Activated T-cell treated with anti-CD3 and anti-CD28 coated beads for 24 hours (primary cell): ENCODE data around the gene ARIH2.
"Not testable (repeated sequence)": the region's sequence is repeated elsewhere in the genome, so short reads cannot be mapped to it uniquely, and the experiment has no call there.

Experiments
- DNase-seq: peaks from one replicate; pipeline ENCODE4 v3.0.0-alpha.2; 2020; ENCODE audit warnings: low read depth

ARIH2 gene

DNA sequence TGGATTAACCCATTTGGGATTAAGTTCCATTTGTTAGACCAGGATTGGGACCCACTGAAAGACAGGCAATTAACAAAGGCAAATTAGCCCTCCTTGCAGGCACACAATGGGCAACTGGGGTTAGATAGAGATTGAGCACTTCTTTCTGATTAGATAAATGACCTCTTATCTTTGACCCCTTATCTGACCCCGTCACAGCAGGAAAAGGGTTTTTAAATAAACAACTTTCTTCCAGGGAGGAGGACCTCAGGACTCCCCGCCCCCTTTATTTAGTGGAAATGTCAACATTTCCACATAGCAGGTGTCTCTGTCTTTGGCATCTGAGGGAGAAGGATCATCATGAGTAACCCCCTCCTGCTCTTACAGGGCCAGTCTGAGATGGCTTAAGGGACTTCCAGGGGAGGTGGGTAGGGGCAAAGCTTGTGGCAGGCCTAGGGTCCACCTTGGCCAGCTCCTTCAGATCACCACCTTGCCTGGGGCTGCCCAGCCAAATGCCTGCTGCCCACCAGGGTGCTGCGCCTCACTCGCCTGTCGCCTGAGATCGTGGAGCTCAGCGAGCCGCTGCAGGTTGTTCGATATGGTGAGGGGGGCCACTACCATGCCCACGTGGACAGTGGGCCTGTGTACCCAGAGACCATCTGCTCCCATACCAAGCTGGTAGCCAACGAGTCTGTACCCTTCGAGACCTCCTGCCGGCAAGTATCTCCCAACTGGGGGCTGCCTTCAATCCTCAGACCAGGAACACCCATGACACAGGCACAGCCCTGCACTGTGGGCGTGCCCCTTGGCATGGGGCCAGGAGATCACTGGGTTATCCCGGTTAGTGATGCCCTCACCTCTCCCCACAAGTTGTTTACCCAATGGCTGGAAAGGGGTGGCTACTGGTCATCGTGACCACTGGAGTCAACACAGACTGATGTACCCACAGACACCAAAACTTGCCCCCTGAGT lies 86.0 kb downstream of the ARIH2 start:
- no peak for DNase-seq

DNA sequence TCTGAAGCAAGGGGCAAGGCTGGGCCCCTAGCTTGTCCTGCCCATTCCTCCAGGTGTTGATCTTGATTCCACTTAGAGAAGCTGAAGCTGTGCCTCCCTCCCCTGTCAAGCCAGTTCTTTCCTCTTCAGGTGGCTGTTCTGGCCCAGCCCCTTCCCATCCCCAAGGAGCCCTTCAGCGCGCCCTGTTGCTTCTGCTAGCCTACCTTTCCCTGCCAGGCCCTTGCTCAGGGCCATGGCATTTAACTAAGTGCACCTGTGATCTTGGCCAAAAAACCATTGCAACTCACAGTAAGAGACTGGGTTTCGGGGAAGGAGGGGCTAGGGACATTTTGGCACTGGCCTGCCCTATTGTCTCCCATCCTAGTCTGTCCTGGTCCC lies 86.7 kb downstream of the ARIH2 start:
- no peak for DNase-seq

DNA sequence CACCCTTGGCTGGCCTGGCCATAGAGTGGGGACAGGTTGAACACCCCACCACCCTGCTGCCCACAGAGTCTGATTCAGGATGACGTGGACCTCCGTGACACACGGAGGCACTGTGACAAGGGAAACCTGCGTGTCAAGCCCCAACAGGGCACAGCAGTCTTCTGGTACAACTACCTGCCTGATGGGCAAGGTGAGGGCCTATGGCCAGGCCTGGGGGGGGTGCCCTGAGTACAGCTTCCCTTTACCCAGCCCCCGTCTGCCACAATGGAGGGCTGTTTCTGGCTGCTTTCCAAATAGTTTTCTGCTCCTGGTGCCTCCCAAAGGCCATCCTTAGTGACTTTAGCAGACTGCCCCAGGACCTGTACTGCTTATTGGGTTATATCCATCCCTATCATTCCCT lies 87.4 kb downstream of the ARIH2 start:
- DNase-seq: no peak

DNA sequence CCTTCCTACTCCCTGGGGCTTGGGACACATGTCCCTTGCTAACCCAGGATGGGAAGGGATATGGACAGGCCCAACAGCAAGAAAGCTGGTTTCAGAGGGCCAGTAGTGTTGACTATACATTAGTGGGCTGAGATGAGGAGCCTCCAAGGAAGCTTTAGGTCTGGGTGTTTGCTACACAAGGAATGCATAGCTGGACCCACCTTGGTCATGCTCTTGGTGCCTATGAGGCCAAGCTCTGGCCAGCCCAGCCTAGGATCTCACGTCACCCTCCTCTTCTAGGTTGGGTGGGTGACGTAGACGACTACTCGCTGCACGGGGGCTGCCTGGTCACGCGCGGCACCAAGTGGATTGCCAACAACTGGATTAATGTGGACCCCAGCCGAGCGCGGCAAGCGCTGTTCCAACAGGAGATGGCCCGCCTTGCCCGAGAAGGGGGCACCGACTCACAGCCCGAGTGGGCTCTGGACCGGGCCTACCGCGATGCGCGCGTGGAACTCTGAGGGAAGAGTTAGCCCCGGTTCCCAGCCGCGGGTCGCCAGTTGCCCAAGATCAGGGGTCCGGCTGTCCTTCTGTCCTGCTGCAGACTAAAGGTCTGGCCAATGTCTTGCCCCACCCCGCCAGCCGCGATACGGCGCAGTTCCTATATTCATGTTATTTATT lies 87.9 kb downstream of the ARIH2 start:
- no peak for DNase-seq

DNA sequence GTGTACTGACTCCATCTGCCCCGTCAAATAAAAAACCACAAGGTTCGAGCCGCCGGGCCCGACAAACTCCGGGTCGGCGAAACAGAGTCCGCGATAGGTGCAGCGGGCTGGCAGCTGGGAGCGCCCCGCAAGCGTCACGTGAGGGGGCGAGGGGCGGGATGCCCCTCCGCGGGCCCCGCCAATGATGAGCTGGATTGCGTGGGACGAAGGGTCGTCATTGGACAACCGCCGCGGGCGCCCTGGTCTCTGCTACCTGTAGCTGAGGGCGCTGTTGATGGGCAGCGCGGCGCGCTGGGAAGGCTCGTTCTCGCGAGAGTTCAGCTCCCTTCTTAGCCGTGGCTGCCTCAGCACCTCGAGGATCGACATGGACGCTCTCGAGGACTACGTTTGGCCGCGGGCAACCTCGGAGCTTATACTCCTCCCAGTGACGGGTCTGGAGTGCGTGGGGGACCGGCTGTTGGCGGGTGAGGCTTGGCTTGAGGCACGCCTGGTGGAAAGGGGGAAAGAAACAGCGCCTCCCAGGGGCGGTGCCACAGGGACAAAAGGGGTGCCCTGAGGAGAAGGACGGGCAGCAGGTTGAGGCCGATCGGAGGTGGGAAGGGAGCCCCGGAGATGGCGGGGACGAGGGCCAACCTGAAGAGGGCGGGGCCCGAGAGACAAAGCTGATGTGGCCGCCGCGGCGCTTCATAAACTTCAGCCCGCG lies 88.6 kb downstream of the ARIH2 start, which contains the start of gene WDR6:
Gene WDR6, plus strand, starts transcription at position 324 of the 703 bp plus-strand sequence. Its CDS starts 41 bp downstream, at position 365.
- DNase-seq: peak; percentile 95

DNA sequence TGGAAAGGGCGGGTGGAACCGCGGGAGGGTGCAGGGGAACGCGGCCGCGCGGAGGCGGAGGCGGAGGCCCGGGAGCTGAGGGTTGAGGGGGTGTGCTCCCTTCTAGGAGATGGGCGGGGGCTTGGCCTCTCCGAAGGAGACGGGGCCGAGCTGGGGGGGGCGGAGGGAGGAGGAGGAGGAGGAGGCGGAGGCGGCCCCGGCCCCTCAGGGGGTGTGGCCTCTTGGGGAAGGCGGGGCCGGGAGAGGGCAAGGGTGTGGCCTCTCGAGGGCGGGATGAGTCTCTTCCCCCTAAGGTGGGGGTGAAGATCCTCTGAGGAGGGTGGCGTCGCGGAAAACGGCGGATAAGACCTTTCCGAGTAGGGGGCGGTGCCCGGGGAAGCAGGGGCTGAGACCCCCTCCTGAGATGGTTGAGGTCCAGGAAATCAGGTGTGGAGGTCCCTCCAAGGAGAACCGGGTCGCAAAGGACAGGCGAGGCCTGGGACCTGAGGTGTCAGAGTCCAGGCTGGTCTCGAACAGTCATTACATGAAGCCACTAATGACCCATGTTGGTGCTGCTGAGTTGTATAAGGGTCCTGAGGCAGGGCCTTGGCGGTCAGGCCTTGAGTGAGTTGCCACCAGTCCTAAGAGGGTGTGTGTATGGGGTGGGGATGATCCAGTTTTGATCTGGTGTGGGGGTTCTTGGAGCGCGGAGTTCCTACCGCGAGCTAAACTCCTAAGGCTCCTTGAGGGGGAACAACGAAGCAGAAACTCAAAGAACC lies 89.3 kb downstream of the ARIH2 start:
- peak; percentile 82 for DNase-seq

DNA sequence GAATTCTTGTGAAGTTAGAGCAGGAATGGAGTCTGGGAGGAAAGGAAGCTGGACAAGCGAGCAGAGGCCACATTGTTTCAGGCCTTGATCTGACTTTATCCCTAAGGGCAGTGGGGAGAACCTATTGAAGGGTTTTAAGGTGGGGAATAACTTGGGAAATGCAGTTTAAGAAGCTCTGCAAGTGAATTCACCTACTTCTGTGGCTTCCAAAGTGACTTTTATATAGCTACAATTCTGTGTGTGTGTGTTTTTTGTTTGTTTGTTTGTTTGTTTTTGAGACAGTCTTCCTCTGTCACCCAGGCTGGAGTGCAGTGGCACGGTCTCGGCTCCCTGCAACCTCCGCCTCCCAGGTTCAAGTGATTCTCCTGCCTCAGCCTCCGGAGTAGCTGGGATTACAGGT lies 90.0 kb downstream of the ARIH2 start:
- DNase-seq: not testable (repeated sequence)

DNA sequence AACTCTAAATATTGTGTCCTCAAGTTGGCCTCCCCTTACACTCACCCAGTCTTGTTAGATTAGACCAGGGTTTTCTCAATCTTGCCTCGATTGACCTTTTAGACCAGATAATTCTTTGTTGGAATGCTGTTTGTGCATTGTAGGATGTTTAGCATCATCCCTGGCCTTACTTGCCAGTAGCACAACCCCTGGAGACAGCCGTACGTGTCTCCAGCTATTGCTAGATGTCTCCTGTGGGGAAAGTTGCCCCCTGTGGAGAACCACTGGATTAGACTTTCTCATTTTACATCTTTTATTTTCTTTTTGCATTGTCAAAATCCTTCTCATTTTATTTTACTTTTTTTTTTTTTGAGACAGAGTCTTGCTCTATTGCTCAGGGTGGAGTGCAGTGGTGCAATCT lies 90.8 kb downstream of the ARIH2 start:
- no peak for DNase-seq

DNA sequence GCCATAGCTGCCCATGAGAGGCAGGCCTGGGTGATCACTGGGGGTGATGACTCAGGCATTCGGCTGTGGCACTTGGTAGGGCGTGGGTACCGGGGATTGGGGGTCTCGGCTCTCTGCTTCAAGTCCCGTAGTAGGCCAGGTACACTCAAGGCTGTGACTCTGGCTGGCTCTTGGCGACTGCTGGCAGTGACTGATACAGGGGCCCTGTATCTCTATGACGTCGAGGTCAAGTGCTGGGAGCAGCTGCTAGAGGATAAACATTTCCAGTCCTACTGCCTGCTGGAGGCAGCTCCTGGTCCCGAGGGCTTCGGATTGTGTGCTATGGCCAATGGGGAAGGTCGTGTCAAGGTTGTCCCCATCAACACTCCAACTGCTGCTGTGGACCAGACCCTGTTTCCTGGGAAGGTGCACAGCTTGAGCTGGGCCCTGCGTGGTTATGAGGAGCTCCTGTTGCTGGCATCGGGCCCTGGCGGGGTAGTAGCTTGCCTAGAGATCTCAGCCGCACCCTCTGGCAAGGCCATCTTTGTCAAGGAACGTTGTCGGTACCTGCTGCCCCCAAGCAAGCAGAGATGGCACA lies 93.9 kb downstream of the ARIH2 start:
- no peak for DNase-seq

DNA sequence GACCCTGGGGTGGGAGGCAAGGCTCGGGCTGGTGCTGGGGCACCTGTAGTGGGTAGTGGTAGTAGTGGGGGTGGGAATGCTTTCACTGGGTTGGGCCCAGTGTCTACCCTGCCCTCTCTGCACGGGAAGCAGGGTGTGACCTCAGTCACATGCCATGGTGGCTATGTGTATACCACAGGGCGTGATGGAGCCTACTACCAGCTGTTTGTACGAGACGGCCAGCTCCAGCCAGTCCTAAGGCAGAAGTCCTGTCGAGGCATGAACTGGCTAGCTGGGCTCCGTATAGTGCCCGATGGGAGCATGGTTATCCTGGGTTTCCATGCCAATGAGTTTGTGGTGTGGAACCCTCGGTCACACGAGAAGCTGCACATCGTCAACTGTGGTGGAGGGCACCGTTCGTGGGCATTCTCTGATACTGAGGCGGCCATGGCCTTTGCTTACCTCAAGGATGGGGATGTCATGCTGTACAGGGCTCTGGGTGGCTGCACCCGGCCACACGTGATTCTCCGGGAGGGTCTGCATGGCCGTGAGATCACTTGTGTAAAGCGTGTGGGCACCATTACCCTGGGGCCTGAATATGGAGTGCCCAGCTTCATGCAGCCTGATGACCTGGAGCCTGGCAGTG lies 94.6 kb downstream of the ARIH2 start:
- no peak for DNase-seq

DNA sequence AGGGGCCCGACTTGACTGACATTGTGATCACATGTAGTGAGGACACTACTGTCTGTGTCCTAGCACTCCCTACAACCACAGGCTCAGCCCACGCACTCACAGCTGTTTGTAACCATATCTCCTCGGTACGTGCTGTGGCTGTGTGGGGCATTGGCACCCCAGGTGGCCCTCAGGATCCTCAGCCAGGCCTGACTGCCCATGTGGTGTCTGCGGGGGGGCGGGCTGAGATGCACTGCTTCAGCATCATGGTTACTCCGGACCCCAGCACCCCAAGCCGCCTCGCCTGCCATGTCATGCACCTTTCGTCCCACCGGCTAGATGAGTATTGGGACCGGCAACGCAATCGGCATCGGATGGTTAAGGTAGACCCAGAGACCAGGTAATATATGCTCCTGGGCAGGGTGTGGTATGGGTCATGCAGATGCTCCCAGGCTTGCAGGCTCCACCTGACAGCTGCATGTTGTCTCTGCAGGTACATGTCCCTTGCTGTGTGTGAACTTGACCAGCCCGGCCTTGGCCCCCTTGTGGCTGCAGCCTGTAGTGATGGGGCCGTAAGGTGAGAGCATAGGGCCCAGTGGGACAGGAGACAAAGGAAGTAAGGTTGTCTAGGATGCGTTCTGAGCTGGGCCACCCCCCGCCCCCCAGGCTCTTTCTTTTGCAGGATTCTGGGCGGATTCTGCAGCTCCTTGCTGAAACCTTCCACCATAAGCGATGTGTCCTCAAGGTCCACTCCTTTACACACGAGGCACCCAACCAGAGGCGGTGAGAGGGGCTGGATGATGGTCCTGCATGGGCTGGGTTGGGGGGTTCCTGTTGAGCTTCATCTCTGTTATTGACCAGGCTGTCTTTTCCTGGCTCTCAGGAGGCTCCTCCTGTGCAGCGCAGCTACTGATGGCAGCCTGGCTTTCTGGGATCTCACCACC lies 95.4 kb downstream of the ARIH2 start:
- DNase-seq: no peak

DNA sequence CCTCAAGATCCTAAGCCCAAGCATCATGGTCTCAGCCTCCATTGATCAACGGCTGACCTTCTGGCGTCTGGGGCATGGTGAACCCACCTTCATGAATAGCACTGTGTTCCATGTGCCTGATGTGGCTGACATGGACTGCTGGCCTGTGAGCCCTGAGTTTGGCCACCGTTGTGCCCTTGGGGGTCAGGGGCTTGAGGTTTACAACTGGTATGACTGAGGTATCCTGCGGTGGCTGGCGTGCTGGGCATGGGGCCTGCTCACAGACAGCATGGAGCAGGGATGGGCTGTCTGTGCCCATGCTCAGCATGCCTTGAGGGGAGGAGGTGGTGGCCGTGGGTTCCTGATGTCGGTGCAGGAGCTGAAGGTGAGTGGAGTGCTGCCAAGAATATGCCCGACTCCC lies 96.4 kb downstream of the ARIH2 start:
- DNase-seq: no peak

DNA sequence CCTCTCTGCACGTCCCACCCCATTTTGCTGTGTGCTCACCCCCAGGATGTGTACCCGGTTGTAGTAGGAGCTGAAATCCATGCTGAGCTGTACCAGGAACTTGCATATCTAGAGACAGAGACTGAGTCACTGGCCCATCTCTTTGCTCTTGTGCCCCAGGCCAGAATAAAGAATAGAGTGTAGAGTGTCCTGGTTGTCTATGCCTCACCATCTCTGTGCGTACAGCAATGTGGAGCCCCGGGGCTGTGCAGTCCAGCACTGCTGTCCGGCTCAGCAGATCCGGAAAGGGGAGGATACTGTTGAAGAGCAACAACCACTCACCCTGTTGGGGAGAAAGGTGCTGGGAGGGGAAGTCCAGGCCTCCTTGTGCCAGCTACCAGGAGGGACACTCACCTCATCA lies 97.1 kb downstream of the ARIH2 start:
- no peak for DNase-seq

DNA sequence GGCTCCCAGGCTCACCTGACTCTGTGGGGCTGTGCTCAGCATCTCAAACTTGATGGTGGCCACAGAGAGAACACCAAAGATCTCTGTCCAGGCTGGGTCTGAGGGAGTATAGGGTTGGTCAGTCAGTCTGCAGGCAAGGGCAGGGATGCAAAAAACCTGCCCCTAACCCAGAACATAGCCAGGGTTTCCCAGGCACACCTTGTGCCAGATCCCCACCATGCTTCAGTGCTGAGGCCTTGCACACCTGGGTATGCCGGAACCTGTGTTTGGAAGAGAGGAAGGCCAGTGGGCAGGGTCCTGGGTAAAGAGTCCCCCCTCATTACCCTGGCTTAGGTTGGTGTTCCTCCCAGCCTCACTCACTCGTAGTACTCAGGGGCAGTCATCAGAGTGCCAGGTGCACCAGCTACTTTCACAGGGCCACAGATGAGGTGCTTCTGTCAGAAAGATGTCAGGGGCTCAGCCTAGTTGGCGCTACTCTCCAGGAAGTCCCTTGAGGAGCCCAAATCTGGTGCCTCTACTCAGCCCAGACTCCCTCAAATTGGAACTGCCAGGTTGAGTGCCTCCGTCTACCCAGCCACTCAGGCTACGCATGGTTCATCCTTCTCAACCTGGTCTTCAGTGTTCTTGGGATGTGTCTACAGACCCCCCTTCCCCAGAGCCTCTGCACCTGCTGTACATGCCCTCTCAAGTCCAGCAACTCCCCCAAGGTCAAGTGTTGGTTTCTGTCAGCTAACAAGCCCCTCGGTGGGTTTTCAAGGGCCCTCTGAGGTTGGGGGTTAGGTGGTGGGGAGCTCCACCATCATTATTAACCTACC lies 98.0 kb downstream of the ARIH2 start:
- DNase-seq: no peak

DNA sequence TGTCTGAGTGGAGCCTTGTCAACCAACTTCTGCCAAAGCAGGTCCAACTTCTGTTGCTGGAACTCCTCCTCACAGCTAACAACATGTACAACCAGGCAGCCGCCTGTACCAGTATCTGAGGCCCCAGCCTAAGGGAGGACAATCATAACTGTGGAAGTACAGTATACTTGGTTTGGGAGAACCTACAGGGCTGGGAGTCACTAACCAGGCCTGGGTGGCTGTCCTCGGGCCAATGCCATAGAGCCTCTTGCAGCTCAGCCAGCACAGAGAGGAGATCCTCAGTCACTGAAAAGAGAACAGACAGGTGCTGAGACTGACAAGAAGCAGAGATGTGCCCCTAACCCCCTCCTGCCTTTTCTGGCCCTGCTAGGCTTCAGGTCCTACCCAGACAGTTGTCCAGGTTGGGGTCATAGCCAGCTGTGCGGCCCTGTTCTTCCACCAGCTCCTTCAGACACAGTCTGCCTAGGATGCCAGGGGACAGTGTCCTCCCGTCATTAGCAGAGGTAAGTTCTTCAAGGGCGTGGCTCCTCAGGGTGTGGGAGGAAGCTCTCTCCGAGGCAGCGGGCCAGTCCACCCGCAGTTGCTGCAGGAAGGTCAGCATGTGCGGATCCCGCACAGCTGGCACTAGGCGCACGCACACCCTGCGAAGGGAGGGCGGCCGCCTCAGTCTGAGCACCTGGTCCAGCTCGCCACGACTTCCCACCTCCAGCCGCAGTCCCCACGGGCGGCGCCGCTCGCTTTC lies 98.8 kb downstream of the ARIH2 start:
- no peak for DNase-seq

DNA sequence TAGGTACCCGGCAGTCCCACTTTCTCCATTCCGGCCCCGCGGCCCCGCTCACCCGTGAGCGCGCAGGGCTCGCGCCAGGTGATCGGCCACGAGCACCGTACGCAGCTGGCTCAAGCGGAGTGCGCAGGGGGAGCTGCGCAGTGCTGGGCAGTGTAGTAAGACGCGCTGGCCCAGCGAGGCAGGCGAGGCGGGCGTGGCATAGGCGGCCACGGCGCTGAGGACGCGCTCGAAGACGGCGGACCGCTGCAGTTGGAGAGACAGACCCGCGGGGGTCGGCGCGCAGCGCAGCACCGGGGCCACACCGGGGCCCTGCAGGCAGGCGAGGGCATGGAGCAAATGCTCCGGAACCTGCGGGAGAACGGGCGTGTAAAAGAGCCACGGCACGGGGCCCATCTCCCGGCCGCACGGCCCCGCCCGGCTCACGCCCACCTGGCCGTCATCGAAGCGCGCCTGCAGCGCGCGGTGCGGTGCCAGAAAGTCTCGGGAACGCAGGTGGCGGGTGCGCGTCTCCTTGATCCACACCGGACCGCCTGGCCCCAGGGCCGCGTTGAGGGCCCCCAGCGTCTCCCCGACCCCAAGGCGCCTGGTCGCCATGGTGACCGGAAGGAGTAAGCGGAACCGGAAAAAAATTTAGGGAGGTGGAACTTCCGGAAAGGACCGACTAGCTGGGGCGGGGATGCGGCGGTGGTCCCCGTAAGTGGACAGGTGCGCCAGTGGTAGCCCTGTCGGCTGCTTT lies 99.5 kb downstream of the ARIH2 start, which contains the start of gene DALRD3:
Gene DALRD3, minus strand, starts transcription at position 610 of the 736 bp plus-strand sequence. Its CDS starts 16 bp downstream, at position 594.
- DNase-seq: peak; percentile 60

DNA sequence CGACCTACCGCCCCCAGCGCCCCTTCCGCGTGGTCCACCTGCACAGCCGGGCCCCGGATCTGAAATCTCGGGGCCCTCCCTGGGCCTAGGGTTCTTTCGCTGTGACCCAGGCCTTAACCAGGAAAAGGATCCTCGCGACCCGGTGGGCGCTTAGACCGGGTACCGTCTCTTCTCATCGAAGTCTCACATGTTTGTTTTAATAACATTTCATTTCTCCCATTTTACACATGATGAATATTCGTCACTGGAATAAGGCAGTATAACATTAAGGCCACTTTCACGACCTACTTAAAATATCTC lies 100.0 kb downstream of the ARIH2 start:
- no peak for DNase-seq

DNA sequence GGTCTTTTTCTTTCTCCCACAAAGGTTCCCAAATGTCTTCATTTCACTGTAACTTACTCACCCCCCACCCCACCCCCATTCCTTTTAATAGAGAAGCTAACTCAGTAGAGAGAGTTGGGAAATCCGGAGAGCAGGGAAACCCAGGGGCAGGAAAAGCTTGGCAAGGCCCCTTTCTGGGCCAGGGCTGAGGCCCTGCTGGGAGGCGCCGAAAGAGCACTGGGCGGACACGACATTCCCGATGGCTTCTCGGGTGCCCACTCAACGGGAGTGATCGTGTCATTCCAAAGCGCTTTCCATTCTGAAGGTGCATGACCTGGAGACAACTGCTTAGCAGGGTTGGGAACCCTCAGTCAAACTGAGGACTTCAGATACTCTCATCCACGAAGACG lies 101.3 kb downstream of the ARIH2 start:
- DNase-seq: no peak
